ENCODE data around the gene FIBCD1.

The FIBCD1 gene

GRCh38 chr9:130861372-130862180, 77.5 kb downstream of the FIBCD1 start:
- FAIRE-seq (no peak), DNase-seq (ENCODE audit: insufficient read length, low spot score) (no peak)
- no peak for TF ChIP-seq CTCF (IDR thresholded peaks at IDR 0.05; ENCODE audit: insufficient read depth, missing control alignments)

- TF ChIP-seq CTCF (IDR thresholded peaks at IDR 0.05; ENCODE audit: insufficient read depth, missing control alignments) = no peak
- FAIRE-seq (no peak), DNase-seq (ENCODE audit: insufficient read length, low spot score) (no peak)
Observed at GRCh38 chr9:130860458-130861316, 78.4 kb downstream of the FIBCD1 start.

GRCh38 chr9:130858739-130859705, 80.0 kb downstream of the FIBCD1 start:
- no peak for FAIRE-seq
- TF ChIP-seq CTCF (IDR thresholded peaks at IDR 0.05; ENCODE audit: insufficient read depth, missing control alignments) = no peak
- DNase-seq (ENCODE audit: insufficient read length, low spot score) = no peak

GRCh38 chr9:130857864-130858738, 80.9 kb downstream of the FIBCD1 start:
- FAIRE-seq (no peak), DNase-seq (ENCODE audit: insufficient read length, low spot score) (no peak)
- TF ChIP-seq CTCF (IDR thresholded peaks at IDR 0.05; ENCODE audit: insufficient read depth, missing control alignments) = no peak

GRCh38 chr9:130856474-130856873, 82.6 kb downstream of the FIBCD1 start:
- DNase-seq (ENCODE audit: insufficient read length, low spot score) (no peak), FAIRE-seq (no peak)
- no peak for TF ChIP-seq CTCF (IDR thresholded peaks at IDR 0.05; ENCODE audit: insufficient read depth, missing control alignments)

GRCh38 chr9:130854835-130855234, 84.2 kb downstream of the FIBCD1 start:
- TF ChIP-seq CTCF (IDR thresholded peaks at IDR 0.05; ENCODE audit: insufficient read depth, missing control alignments) = no peak
- DNase-seq (ENCODE audit: insufficient read length, low spot score) = no peak
- no peak for FAIRE-seq
